ENCODE measurements around the gene TMEM150B.

TMEM150B gene

DNA sequence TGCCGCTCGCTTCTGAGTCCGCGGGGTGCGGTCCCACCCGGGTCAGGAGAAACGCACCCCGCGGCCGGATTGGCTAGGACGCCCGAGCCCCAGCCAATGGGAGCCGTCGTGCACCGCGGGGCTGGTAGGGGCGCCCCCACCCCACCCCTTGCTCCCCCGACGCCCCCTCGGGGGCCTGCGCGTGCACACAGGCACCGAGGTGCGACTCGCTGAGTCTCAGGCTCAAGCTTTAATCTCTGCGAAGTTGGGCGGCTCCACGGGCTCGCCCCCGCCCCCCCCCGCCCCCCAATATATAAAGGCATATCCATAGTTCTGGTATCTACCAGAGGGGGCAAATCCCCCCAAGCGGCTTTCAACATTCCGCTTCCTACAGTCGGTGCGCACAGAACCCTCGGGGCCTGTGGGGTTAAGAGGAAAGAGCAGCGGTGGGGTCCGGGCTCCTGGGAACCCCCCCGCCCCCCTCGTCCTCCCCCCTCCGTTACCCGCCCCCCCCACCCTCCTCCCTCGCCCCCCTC is 29.6 kb upstream of the TMEM150B start, which contains the start of gene COX6B2:
Gene COX6B2, minus strand, starts transcription at position 22 of the 515 bp plus-strand sequence. CDS start 198 bp downstream, outside the sequence.
- no peak for DNase-seq (ENCODE audit: low spot score)

DNA sequence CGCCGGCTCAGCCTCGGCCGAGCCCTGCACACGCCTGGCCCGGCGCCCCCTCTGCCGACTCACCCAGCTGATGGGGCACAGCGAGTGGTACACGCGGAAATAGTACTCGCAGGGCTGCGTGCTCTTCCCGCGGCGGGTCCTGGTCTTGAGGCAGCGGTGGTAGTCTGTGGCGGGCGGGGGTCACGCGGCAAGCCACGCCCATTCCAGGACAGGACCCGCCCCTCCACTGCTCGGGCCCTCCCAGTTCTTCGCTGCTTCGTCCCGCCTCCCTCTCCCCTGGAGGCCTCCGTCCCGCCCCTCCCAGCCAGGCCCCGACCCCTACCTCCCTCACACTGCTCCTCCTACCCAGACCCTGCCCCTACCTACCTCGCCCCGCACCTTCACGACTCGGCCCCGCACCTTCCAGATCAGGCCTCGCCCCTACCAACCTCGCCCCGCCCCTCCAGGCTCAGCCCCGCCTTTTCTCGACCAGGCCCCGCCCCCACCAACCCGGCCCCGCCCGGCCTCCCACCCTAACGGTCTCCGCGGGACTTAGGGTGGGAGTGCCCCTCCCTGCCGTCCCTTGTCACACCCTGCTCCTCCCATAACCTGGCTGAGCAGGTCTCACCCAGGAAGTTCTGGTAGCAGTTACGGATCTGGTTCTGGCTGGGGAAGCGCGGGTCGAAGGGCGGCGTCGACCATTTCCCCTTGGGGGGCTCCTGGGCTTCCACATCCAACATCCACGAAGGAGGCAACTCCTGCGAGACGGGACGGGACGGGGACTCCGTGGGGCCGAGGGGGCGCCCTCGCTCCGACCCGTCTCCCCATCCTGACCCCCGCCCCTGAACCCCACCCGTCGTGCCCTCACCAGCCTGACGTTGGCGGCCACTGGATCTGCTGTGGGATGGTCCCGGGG is 28.9 kb upstream of the TMEM150B start:
- DNase-seq (ENCODE audit: low spot score): peak; percentile 93

DNA sequence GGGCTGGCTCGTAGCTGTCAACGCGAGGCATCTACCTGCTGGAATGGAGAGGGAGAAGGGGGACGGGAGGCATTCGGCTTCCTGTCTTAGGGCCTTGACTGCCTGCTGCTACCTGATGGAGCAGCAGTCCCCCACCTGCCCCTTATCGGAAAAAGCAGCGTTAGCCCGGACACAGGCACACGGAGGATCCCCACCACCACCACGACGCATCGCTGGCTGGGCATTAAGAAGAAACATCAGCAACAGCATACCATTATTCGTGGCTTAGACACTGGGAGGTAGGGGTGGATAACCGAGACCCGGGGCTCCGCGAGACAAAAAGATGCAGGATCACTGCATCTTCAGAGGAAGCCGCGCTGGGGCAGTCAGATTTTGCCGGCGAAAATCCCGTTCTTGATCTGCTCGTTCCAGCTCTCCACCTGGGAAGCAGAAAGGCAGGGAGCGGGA is 28.2 kb upstream of the TMEM150B start:
- DNase-seq (ENCODE audit: low spot score): no peak

DNA sequence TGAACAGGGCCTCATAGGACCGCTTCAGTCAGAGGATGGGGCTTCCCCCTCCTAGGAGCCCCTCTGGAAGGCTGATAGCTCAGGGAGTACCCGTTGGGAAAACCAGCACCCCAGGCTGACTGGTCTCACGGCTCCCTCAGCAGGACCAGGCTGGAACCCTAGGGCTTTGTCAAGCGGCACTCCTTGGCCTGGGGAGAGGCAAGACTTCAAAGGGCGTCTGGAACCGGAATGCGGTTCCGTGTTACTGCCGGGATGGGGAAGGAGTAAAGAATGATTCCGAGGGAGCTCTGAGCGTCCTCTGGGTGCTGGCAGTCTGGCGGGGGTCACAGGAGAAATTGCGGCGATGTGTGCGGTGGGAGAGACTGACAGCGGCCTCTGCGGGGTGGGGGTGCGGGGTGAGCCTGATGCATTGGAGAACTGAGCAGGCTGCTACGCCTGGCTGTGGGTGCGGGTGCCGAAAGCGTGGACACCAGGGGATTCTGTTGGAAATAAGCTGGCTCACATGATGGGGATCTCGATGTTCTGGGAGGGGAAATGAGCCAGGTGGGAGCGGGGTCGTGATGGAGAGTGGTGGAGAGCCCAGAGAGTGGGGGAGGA is 27.5 kb upstream of the TMEM150B start:
- DNase-seq (ENCODE audit: low spot score): no peak

DNA sequence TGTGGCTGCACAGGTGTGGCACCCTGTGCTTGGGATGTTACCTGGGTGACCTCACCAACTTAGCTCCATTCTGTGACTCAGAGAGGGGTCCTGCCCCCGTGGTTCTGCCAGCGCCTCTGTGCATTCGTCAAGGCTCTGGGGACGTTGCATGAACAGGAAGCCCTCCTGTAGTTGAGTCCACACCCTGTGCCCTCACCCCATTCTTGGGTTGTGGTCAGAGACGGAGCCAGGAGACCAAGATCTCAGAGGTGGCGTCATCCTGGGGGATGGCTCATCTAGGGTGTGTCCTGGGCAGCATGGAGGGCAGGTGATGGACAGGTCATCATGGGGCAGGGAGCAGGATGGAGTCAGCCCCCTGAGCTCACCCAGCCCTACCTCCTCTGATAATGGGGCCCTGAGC is 26.9 kb upstream of the TMEM150B start:
- DNase-seq (ENCODE audit: low spot score): no peak

DNA sequence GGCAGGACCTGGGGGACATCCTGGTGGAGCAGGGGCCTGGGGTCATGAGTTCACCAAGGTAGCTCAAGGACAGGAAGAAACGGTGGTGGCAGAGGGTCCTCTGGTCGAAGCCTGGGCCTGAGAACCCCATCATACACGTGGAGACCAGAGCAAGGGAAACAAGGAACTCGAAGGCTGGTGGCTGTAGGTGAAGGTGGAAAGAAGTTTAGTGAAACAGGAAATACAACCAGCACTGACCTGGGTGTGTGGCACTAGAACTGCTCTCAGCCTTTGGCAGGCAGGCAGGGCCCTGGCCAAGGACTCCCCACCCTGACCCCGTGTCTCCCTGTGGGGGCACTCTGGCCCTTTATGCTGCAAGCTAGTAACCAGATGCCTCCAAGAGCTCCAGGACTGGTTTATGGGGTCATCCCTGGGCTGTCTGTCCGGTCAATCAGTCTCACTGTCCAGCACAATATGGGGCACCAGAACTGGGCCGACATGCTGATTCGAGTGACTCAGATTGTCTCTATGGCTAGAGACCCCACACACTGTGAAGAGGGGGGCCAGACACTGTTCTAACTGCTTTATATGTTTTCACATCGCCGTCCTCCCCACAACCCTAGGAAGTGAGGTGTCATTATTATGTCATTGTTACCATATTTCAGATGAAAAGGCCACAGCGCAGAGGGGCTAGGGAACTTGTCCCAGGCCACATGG is 25.6 kb upstream of the TMEM150B start:
- no peak for DNase-seq (ENCODE audit: low spot score)

DNA sequence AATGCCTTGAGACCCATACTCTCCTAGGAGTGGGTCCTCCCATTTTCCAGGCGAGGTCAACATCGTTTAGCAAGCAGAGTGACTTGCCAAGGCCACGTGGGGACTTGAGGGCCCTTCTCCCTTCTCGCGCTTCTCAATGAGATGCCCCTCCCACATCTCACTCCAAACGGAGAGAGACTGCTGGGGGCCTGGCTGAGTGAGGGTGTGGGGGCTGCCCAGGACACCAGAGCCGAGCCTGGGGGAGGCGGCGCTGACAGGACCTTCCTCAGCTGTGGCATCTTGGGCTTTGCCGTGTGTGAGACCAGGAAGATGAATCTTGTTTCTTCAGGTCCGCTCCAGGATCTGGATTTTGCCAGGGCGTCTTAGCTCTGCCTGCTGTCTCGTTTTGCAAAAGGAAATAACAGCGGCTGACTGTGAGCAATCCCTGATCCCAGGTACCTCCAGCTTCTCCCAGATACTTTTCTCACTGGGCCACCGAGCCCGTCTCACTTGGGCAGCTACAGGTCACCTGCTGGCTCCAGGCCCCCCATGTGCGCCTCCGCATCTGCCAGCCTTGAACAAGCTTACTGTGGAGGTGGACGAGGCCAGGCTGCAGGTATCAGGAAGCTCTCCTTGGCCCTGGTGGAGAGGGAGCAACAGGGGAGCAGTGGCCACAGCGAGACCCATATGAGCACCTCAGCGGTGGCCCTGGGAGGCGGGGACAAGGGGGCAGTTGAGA is 23.3 kb upstream of the TMEM150B start:
- no peak for DNase-seq (ENCODE audit: low spot score)

DNA sequence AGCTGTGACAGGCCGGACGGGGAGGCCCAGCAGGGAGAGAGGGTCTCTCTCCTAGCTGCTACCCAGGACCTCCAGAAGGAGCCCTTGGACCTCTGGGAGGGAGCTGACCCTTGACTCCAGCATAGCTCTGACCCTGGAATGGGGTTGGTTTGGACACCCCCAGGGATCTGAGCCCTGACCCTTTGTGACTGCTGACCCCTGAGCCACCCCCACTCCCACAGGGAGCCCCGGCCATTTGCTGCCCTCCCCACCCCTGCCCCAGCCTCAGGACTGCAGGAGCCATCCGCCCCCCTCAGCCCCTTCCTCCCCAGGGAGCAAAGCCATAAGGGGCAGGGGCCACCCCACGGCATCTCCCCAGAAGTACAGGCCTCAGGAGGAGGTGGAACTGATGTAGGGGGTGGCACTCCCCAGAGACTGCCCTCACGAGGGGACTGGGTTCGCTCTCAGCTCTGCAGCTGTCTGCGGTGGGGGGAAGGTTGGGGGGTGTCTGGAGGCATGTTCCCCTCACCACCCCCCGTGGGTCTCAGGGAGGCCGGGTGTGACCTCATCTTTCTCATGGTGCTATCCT is 22.4 kb upstream of the TMEM150B start:
- DNase-seq (ENCODE audit: low spot score): no peak

DNA sequence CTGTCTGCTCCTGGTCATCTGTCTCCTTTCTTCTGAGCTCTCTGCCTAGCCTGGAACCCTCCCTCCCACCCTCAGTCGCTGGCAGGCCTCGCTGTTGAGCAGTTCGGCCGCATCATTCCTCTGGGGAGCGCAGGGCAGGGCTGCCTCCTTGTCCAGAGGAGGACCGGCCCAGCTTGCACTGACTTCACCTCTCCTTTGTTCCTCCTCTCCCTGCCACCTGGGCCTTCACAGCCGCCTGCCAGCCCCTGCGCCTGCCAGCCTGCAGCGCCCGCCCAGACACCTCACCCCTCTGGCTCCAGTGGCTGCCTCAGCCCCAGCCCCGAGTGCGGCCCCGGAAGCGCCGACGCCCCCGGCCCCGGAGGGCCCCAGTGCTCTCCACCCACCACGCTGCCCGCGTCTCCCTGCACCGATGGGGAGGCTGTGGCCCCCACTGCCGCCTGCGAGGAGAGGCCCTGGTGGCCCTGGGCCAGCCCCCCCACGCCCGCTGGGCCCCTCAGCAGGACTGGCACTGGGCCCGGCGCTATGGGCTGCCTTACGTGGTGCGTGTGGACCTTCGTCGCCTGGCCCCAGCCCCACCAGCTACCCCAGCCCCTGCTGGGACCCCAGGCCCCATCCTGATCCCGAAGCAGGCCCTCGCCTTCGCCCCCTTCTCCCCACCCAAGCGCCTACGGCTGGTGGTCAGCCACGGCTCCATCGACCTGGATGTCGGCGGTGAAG is 21.7 kb upstream of the TMEM150B start:
- DNase-seq (ENCODE audit: low spot score): no peak

DNA sequence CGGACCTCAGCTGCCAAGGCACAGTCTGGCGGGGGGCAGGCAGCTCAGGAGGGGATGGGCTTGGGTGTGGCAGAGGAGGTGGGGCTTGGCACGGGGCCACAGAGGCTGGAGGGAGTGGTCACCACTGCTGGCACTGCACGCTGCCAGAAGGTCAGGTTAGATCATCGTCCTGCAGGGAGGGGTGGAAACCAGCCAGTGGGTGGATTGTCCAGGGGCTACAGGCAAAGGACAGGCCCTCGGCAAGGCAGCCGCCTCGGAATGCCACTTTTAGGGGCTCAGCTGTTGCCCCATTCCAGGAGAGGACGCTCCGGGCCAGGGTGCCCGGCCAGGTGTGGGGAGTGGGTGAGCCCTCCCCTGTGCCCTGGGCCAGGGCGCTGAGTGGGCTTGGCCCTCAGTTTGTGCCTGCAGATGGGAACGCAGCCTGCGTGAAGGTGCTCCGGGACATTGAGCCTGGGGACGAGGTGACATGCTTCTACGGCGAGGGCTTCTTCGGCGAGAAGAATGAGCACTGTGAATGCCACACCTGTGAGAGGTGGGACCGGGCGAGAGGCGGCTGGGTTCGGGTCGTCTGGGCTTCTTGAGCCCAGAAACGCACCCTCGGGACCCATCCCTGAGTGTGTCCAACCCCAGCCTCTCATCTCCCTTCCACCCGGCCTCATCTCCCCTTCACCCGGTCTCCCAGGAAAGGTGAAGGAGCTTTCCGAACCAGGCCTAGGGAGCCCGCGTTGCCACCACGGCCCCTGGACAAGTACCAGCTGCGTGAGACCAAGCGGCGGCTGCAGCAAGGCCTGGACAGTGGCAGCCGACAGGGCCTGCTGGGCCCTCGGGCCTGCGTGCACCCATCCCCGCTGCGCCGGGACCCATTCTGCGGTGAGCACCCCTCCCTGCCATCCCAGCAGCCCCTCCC is 20.9 kb upstream of the TMEM150B start:
- DNase-seq (ENCODE audit: low spot score): no peak

DNA sequence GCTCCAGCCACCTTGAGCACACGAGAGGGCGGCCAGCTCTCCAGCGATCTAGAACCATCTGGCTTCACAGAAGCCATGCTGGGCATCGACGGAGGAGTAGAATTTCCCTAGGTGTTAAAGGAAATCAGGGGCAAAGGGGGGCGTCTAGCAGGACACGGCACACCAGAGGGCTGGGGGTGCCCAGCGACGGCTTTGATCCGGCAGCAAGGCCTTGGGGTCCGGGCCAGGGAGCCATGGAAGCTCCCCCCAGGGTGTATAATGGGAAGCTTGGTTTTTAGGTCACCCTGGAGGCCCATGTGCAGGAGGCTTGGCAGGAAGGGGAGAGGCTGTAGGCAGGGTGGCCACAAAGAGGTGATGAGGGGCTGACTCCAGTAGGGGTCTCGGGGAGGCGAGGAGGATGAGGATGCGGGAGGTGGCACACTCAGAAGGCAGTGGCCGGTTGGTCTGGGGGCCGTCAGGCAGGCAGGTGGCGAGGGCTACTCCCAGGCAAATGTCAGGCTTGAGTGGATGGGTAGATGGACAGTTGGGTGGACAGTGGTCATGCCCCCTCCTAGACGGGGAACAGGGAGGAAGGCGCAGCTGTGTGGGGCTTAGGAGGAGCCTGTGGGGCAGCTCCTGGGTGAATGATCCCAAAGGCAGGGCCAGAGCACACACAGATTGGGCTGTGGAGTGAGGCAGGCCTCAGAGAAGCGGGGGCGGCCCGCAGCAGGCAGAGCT is 20.1 kb upstream of the TMEM150B start:
- DNase-seq (ENCODE audit: low spot score): no peak

DNA sequence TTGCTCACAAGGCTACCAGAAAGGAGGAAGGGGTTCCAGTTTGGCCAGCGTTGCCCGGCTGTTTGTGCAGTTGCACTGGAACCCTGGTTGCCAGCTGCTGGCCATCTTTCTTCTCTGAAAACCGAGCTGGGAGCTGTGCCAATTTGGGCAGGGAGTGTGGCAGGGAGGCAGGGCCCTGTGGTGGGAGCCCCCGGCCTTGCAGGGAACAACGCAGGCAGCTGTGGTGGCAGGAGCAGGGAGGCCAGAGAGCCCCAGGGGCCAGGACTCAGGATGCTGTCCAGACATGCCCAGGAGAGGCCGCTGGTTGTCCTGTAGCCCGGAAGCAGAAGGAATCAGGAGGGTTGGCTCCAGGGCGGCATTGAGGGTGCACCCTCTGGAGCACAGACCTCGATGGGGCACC is 19.3 kb upstream of the TMEM150B start:
- DNase-seq (ENCODE audit: low spot score): no peak

DNA sequence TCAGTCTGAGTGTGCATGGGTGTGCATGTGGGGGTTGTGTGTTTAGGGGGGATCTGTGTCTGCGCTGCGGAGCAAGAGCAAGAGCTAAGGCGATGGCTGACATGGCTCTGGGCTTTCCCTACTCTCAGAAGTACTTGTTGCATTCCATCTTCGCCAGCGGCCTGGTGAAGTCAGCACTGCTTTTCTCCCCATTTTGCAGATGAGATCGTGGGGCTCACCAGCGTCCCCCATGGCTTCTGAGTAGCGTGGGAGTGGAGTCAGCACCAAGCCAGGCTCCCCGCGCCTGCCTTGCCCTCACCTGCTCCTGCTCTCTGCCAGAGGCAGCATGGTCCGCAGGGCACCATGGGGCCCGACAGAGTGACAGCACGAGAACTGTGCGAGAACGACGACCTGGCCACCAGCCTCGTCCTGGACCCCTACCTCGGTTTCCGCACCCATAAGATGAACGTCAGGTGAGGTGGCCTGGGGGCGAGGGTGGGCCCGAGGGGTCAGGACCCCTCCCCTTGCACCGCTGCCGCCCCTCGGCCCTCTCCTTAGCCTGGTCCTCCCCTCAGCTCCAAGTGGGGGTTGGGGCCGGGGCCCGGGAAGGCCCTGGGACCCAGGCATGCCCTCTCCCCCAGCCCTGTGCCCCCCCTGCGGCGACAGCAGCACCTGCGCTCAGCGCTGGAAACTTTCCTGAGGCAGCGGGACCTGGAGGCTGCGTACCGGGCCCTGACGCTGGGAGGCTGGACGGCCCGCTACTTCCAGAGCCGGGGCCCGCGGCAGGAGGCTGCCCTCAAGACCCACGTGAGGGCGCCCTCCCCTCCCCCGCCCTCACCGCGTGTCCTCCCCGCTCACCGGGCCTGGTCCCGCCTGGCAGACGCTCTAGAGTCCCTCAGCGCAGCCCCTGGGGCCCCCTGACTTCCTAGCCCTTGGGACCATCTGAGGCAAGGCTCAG is 16.7 kb upstream of the TMEM150B start:
- DNase-seq (ENCODE audit: low spot score): no peak

DNA sequence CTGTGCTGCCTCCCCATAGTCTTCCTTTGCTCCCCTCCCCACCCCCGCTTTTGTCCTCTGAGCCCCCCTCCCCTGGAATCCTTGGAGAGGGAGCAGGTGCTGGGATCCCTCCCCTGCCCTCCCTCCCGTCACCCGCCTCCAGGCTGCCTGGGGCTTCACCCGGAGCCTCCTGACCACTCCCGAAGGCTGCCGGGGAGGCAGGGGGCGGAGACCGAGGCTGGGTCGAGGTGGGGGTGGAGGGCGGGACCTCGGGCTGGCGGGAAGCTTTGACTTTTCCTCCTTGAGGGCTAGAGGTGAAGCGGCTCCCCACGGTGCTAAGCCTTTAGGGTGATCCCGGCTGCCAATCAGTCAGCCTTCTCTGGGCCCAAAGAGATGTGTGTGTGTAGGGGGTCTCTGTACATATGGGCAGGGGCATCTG is 16.0 kb upstream of the TMEM150B start:
- DNase-seq (ENCODE audit: low spot score): peak; percentile 96

DNA sequence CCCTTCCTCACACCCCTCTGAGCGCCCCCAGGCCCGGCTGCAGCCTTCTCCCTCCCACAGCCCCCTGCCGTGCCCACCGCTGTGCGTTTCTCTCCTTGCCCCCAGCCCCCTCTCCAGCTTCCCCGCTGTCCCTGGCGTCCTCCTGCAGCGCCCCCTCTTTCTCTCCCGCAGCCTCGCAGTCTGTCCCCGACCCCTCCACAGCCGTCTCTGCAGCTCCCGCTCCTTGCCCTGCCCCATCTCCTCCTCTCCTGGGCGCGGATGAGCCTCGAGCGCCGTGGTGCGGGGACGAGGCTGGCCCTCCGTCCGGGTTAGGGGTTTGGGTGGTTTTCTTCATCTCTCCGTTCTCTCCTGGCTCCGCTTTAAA is 15.6 kb upstream of the TMEM150B start:
- no peak for DNase-seq (ENCODE audit: low spot score)

DNA sequence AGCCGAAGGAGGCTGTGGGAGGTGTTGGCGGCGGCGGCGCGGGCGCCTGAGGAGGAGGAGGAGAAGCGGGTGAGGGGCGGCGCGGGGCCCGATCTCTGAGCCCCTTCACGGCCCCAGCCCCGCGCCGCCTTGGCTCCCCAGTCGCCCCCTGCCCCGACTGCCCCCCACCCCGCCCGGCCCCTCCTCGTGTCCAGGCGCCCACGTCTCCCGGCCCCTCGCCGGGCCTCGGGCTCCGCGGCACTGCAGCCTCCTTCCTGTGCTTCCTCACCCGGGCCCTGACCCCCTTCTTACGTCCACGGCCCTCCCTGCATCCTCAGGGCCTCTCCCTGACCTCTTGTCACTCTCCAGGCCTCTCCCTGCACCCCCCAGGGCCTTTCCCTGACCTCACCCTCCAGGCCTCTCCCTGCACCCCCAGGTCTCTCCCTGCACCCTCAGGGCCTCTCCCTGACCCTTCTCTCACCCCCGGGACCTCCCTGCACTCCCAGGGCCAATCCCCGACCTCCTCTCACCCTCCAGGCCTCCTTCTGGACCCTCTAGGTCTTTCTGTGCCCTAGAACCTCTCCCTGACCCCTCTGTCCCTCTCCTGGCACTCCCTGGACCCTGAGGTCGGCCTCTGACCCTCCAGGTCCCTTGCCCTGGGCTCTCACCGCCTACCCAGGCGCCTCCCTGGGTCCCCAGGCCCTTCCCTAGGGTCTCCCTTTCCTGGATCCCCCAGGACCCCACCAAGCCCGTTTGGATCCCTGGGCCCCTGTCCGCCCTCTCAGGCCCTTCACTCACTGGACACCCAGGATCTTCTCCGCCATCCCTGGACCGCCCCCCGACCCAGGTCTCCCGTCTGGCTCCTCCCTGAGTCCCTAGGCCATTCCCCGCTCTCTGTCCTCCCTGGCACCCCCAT is 15.0 kb upstream of the TMEM150B start:
- DNase-seq (ENCODE audit: low spot score): no peak

Measured in HuH-7 (cell line).